Sigmoid colon (tissue), 7 donors: ENCODE measurements around the gene CFDP1. TPM values are rescaled to one million over a fixed set of nuclear protein-coding genes. Genes with fewer than 3 reads are reported as not detected.
A peak's percentile ranks its signal among the peaks of the same experiment; 100 is the strongest.

ENCODE experiments used
- DNase-seq: peaks from one replicate; pipeline ENCODE4 v3.0.0-alpha.2; 2019
- H3K27ac ChIP-seq, 4 donors: fragments of 200-600 bp; sonication (generic); one replicate each; pipeline ENCODE4 v1.5.1; 2016 to 2019; ENCODE audit warnings: mild to moderate bottlenecking in 1 of 4
- H3K27me3 ChIP-seq, 3 donors: fragments of 200-600 bp; sonication (generic); one replicate each; pipeline ENCODE4 v1.5.1; 2019; ENCODE audit warnings: mild to moderate bottlenecking in 1 of 3
- H3K36me3 ChIP-seq, 4 donors: fragments of 200-600 bp; sonication (generic); one replicate each; pipeline ENCODE4 v1.5.1; 2016 to 2019
- H3K4me1 ChIP-seq, 4 donors: fragments of 200-600 bp; sonication (generic); one replicate each; pipeline ENCODE4 v1.5.1; 2017 to 2019
- H3K4me3 ChIP-seq, 4 donors: fragments of 200-600 bp; sonication (generic); one replicate each; pipeline ENCODE4 v1.5.1; 2017 to 2019; ENCODE audit warnings: mild to moderate bottlenecking in 2 of 4, moderate library complexity in 1 of 4
- H3K9me3 ChIP-seq, 4 donors: fragments of 200-600 bp in 3 of 4; sonication (generic) in 3 of 4; one replicate each; pipeline versions ENCODE4 v1.5.1 to v1.6.1; 2013 to 2019
- CTCF ChIP-seq, 4 experiments: fragments of 450-650 bp in 3 of 4; fragments of 200-600 bp in 1 of 4; IDR thresholded peaks; one replicate each; pipeline ENCODE4 v1.5.1; 2016 to 2019; ENCODE audit warnings: antibody characterized with exemption in 4 of 4, mild to moderate bottlenecking in 3 of 4, moderate library complexity in 2 of 4
- EP300 ChIP-seq, 4 donors: sonication (generic); formaldehyde crosslinking; IDR thresholded peaks; one replicate each; pipeline ENCODE4 v1.6.1; 2017; ENCODE audit warnings: antibody characterized with exemption in 4 of 4
- POLR2A ChIP-seq, 2 donors: fragments of 450-650 bp; IDR thresholded peaks; one replicate each; pipeline ENCODE4 v1.6.1; 2016; ENCODE audit warnings: antibody characterized with exemption in 2 of 2, mild to moderate bottlenecking in 2 of 2, moderate library complexity in 2 of 2
- POLR2AphosphoS5 ChIP-seq, 4 donors: sonication (generic); formaldehyde crosslinking; IDR thresholded peaks; one replicate each; pipeline ENCODE4 v1.6.1; 2017; ENCODE audit warnings: antibody characterized with exemption in 4 of 4
- WGBS, 2 donors: extraction: QIAGEN DNeasy Blood & Tissue Kit; methylation state at CpG; one replicate each; pipeline ENCODE4 v1.1.7; 2013; 5-methylcytosine and 5-hydroxymethylcytosine counted together
- intact Hi-C: fragments of 100-400 bp; cut with DNase I; formaldehyde crosslinking; loops from one replicate; pipeline ENCODE4 v1.15.1; 2023
- polyA plus RNA-seq, 3 donors: library from polyadenylated mRNA; stranded (reverse); fragments of 200-250 nt; gene quantifications; one replicate each; pipeline ENCODE4 v1.2.3, GENCODE V29; 2013
- total RNA-seq, 4 donors: library from RNA; depleted of rRNA; stranded (reverse); fragments of >200 nt; gene quantifications; one replicate each; pipeline ENCODE4 v1.1.0, GENCODE V29; 2016
- donor health status: healthy with polysubstance abuse.
- donor health status: Bipolar disorder and iron deficiency.
- donor health status: healthy.

CFDP1 gene
- total and polyA plus RNA-seq, 7 donors, result 42.1 to 382 (median 61.1) TPM

DNA sequence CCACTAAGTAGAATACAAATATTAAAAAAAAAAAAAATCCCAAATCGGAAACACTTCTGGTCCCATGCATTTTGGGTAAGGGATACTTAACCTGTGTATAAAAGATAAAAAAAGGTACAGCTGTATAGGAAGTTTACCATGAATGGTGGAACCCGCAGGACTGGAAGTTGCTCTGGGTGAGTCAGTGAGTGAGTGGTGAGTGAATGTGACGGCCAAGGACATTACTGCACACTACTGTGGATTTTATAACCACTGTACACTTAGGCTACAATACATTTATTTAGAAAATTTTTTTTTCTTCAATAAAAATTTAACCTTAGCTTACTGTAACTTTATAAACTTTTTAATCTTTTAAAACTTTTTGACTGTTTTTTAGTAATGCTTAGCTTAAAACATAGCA, 110.6 kb downstream of the CFDP1 start:
- TF ChIP-seq CTCF (IDR thresholded peaks at IDR 0.05), result no peak
- TF ChIP-seq POLR2AphosphoS5 (IDR thresholded peaks at IDR 0.05), result no peak
- no peak for TF ChIP-seq POLR2A (IDR thresholded peaks at IDR 0.05)
- TF ChIP-seq EP300 (IDR thresholded peaks at IDR 0.05), result no peak
- Histone ChIP-seq H3K27me3 (no peaks in the 10 kb centered on the region), H3K4me1 (no peaks in the 10 kb centered on the region), H3K27ac (no peak overlapping the region), H3K36me3 (no peaks in the 10 kb centered on the region), H3K4me3 (no peak overlapping the region), H3K9me3 (no peaks in the 10 kb centered on the region)
- no peak for DNase-seq
- intact Hi-C loops, result no loop called here
- 58 to 81% methylated on average over 3 of the region's 3 CpGs for WGBS, 2 donors

- intact Hi-C loops, result no loop called here
- no peaks in the 10 kb centered on the region for H3K27me3 ChIP-seq
- H3K36me3 ChIP-seq, result no peaks in the 10 kb centered on the region
- WGBS, 2 donors, result 79 to 83% methylated on average over 3 of the region's 3 CpGs
- no peak overlapping the region for H3K4me3 ChIP-seq
- H3K27ac ChIP-seq, result no peak overlapping the region
- no peak for DNase-seq
- H3K9me3 ChIP-seq, result no peaks in the 10 kb centered on the region
- H3K4me1 ChIP-seq, result no peaks in the 10 kb centered on the region
- TF ChIP-seq EP300 (IDR thresholded peaks at IDR 0.05), result no peak
- no peak for TF ChIP-seq POLR2AphosphoS5 (IDR thresholded peaks at IDR 0.05)
- no peak for TF ChIP-seq CTCF (IDR thresholded peaks at IDR 0.05)
- TF ChIP-seq POLR2A (IDR thresholded peaks at IDR 0.05), result no peak
Measured at GRCh38 chr16:75320435-75320834, 112.9 kb downstream of the CFDP1 start.

- Histone ChIP-seq H3K4me3 (no peak overlapping the region), H3K9me3 (no peaks in the 10 kb centered on the region), H3K4me1 (no peaks in the 10 kb centered on the region), H3K27me3 (no peaks in the 10 kb centered on the region), H3K36me3 (no peaks in the 10 kb centered on the region), H3K27ac (no peak overlapping the region)
- no peak for DNase-seq
- intact Hi-C loops, result no loop called here
- no peak for TF ChIP-seq EP300 (IDR thresholded peaks at IDR 0.05)
- WGBS, 2 donors, result 68 to 81% methylated on average over 13 of the region's 13 CpGs
Measured at GRCh38 chr16:75319513-75320411, 113.5 kb downstream of the CFDP1 start.

- Histone ChIP-seq H3K4me3 (no peak overlapping the region), H3K4me1 (no peaks in the 10 kb centered on the region), H3K27me3 (no peaks in the 10 kb centered on the region), H3K9me3 (no peaks in the 10 kb centered on the region), H3K27ac (no peak overlapping the region), H3K36me3 (no peaks in the 10 kb centered on the region)
- DNase-seq, result no peak
- WGBS, 2 donors, result 90 to 98% methylated on average over 3 of the region's 3 CpGs
- intact Hi-C loops, result no loop called here
- TF ChIP-seq POLR2A (IDR thresholded peaks at IDR 0.05) (no peak), CTCF (IDR thresholded peaks at IDR 0.05) (no peak), EP300 (IDR thresholded peaks at IDR 0.05) (no peak)
Measured at GRCh38 chr16:75318737-75319136, 114.6 kb downstream of the CFDP1 start.

DNA sequence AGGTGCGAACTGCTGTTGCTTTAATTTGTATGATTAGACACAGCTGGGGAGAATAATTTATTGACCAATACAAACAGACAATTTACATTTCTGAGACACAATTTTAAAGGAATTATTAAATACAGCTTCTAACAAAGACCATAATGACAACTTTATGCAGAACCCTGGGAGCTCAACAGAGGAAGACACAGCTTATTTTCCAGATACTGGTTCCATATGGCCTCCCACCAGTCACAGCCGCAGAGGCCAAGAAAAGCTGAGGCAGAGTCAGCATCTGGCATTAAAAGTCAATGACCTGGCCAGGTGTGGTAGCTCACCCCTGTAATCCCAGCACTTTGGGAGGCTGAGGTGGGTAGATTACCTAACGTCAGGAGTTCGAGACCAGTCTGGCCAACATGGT, 115.8 kb downstream of the CFDP1 start:
- intact Hi-C loops, result no loop called here
- Histone ChIP-seq H3K27ac (peak overlapping the region in 1 of 4 donors; percentile 26), H3K9me3 (no peaks in the 10 kb centered on the region), H3K4me3 (no peak overlapping the region), H3K27me3 (no peaks in the 10 kb centered on the region), H3K4me1 (peaks cover 0 to 2% (median 0%) of the 10 kb centered on the region in 4 donors), H3K36me3 (no peaks in the 10 kb centered on the region)
- 89 to 95% methylated on average over 4 of the region's 4 CpGs for WGBS, 2 donors
- no peak for DNase-seq
- TF ChIP-seq CTCF (IDR thresholded peaks at IDR 0.05) (no peak), POLR2AphosphoS5 (IDR thresholded peaks at IDR 0.05) (no peak), EP300 (IDR thresholded peaks at IDR 0.05) (no peak), POLR2A (IDR thresholded peaks at IDR 0.05) (no peak)
